Measurements from ENCODE around the gene COX6B2.
"Not testable (repeated sequence)": the region's sequence is repeated elsewhere in the genome, so short reads cannot be mapped to it uniquely, and the experiment has no call there.

The COX6B2 gene

DNA sequence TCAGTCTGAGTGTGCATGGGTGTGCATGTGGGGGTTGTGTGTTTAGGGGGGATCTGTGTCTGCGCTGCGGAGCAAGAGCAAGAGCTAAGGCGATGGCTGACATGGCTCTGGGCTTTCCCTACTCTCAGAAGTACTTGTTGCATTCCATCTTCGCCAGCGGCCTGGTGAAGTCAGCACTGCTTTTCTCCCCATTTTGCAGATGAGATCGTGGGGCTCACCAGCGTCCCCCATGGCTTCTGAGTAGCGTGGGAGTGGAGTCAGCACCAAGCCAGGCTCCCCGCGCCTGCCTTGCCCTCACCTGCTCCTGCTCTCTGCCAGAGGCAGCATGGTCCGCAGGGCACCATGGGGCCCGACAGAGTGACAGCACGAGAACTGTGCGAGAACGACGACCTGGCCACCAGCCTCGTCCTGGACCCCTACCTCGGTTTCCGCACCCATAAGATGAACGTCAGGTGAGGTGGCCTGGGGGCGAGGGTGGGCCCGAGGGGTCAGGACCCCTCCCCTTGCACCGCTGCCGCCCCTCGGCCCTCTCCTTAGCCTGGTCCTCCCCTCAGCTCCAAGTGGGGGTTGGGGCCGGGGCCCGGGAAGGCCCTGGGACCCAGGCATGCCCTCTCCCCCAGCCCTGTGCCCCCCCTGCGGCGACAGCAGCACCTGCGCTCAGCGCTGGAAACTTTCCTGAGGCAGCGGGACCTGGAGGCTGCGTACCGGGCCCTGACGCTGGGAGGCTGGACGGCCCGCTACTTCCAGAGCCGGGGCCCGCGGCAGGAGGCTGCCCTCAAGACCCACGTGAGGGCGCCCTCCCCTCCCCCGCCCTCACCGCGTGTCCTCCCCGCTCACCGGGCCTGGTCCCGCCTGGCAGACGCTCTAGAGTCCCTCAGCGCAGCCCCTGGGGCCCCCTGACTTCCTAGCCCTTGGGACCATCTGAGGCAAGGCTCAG is 12.7 kb downstream of the COX6B2 start:
- no peak for DNase-seq (ENCODE audit: low read depth)

DNA sequence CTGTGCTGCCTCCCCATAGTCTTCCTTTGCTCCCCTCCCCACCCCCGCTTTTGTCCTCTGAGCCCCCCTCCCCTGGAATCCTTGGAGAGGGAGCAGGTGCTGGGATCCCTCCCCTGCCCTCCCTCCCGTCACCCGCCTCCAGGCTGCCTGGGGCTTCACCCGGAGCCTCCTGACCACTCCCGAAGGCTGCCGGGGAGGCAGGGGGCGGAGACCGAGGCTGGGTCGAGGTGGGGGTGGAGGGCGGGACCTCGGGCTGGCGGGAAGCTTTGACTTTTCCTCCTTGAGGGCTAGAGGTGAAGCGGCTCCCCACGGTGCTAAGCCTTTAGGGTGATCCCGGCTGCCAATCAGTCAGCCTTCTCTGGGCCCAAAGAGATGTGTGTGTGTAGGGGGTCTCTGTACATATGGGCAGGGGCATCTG is 13.3 kb downstream of the COX6B2 start:
- DNase-seq (ENCODE audit: low read depth) = no peak

DNA sequence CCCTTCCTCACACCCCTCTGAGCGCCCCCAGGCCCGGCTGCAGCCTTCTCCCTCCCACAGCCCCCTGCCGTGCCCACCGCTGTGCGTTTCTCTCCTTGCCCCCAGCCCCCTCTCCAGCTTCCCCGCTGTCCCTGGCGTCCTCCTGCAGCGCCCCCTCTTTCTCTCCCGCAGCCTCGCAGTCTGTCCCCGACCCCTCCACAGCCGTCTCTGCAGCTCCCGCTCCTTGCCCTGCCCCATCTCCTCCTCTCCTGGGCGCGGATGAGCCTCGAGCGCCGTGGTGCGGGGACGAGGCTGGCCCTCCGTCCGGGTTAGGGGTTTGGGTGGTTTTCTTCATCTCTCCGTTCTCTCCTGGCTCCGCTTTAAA is 13.8 kb downstream of the COX6B2 start:
- no peak for DNase-seq (ENCODE audit: low read depth)

- no peak for DNase-seq (ENCODE audit: low read depth)
These were observed 14.4 kb downstream of the COX6B2 start for GRCh38 chr19:55339889-55340783.

DNA sequence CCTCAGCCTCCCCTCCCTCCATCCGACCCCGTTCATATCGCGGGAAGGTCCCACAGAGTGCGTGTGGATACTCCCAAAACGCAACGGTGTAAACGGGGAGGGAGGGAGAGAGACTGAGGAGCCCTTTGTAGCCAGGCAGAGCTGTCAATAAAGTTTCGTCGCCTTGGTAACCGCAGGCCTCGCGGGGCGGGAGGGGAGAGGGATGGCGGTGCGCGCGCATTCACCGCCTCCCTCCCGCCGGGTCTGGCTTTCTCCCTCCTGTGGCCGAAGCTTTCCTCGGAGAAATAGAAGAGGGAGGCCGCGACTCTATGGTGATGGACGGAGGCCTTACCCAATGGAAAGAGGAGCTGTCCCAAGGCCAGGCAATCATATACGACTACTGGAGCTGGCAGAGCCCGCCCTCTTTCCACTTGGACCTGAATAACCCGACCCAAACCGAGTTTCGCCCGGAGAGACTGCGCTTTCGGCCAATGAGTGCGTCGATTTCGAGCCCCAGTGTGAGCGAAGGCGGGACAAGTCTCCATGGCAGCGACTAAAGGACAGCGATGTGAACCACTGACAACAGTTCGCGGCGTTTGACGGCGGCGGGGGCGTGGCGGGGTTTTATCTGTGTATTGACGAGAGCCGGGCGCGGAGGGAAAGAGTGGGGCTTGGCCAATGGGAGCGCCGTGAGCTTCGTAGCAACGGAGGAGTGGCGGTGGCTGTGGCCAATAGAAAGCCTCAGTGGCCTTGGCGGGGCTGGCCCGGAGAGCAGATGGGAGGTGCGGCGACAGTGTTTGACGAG is 15.2 kb downstream of the COX6B2 start, which contains the start of gene KMT5C:
Gene KMT5C, plus strand, starts transcription at position 772 of the 784 bp plus-strand sequence. CDS start 2,061 bp downstream, outside the sequence.
- DNase-seq (ENCODE audit: low read depth) = peak; percentile 100

- no peak for DNase-seq (ENCODE audit: low read depth)
These were observed 18.4 kb downstream of the COX6B2 start for GRCh38 chr19:55336101-55336500.

DNA sequence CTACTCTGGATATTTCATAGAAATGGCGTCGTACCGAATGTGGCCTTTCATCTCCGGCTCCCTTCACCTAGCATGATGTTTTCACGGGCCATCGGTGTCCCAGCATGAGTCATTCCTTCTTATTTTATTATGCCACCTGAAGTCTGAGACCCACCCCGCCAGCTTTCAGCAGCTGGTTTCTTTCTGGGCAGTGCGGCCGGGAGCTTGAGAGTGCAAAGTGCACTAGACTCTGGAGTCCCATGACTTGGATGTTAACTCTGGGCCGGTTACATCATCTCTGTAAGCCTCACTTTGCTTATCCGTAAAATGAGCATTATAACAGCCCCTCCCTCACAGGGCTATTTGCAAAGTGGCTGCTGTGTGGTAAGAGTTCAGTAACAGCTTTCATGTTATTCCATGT is 20.6 kb downstream of the COX6B2 start:
- no peak for DNase-seq (ENCODE audit: low read depth)

DNA sequence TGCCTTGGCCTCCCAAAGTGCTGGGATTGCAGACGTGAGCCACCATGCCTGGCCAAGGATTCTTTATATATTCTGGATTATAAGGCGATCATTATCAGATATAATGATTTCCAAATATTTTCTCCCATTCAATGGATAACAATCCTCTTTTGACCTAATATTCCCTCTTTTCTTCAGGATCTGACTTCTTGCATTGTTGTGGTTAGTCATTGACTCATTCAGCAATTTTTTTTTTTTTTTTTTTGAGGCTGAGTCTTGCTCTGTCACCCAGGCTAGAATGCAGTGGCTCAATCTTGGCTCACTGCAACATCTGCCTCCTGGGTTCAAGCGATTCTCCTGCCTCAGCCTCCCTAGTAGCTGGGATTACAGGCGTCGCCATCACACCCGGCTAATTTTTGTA is 24.7 kb downstream of the COX6B2 start:
- DNase-seq (ENCODE audit: low read depth) = not testable (repeated sequence)

DNA sequence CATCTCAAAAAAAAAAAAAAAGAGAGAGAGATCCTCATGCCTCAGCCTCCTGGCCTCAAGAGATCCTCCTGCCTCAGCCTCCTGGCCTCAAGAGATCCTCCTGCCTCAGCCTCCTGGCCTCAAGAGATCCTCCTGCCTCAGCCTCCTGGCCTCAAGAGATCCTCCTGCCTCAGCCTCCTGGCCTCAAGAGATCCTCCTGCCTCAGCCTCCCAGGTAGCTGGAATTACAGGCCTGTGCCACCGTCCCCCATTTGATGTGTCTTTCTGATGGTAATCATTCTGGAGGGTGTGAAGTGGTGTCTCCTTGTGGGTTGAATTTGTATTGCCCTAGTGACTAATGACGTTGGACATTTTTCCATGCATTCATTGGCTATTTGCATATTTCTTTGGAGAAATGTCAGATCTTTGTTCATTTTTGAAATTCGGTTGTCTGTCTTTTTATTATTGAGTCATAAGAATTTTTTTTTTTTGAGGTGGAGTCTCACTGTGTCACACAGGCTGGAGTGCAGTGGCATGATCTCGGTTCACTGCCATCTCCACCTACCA is 25.7 kb downstream of the COX6B2 start:
- not testable (repeated sequence) for DNase-seq (ENCODE audit: low read depth)

DNA sequence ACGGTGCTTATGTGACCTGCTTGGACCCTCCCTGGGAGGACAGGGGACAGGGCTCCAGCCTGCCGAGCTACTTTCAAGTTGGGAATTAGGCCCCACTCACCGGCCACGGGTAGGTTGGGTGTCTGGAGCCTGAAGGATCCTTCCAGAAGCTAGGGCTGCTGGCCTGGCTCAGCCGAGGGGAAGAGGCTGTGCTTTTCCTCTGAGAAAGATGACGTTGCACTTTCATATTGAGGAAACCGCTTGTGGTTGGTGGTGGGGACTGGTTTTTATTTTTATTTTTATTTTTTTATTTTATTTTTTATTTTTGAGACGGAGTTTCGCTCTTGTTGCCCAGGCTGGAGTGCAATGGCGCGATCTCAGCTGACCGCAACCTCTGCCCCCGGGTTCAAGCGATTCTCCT is 29.3 kb downstream of the COX6B2 start, which contains the start of gene TMEM150B:
Gene TMEM150B, minus strand, starts transcription at position 170 of the 400 bp plus-strand sequence. CDS start 4,305 bp downstream, outside the sequence.
- no peak for DNase-seq (ENCODE audit: low read depth)

DNA sequence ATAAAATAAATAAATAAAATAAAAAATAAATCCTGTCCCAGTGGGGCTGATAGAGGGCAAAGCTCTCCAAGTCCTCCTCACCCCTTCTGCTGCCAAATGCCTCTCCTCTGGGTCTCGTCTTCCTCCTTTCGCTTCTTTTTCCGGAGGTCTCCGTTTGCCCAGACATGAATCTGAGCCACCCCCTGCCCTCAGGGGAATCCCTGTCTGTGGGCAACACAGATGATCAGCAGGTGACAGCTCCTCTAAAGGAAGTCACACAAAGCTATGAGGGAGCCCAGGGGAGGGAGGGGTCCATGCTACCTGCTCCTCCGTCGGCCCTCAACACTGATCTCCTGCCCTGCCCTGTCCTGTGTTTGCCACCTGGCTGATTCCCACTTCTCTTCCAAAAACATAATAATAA is 29.9 kb downstream of the COX6B2 start:
- DNase-seq (ENCODE audit: low read depth) = no peak

- no peak for DNase-seq (ENCODE audit: low read depth)
These were observed 32.2 kb downstream of the COX6B2 start for GRCh38 chr19:55322204-55322885.

GRCh38 chr19:55321466-55322137 is 32.9 kb downstream of the COX6B2 start:
- no peak for DNase-seq (ENCODE audit: low read depth)

- DNase-seq (ENCODE audit: low read depth) = no peak
These were observed 33.6 kb downstream of the COX6B2 start for GRCh38 chr19:55320844-55321419.

DNA sequence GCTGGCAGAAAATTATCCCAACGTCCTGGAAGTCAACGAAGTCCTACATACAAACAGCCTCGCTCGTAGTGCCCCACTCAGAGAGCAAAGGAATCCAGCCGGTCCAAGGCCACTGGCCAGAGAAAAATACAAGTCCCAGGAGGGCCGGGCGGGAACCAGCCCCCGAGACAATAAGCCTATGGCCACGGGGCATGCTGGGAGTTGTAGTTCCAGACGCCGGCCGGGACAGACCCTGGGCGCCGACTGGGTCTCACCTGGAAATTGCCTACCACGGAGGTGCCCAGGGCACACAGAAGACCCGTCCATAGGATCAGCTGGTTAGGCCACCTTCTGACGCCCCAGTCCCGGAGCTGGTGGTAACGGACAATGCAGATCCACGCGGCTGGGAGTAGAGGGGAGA is 34.7 kb downstream of the COX6B2 start:
- no peak for DNase-seq (ENCODE audit: low read depth)

DNA sequence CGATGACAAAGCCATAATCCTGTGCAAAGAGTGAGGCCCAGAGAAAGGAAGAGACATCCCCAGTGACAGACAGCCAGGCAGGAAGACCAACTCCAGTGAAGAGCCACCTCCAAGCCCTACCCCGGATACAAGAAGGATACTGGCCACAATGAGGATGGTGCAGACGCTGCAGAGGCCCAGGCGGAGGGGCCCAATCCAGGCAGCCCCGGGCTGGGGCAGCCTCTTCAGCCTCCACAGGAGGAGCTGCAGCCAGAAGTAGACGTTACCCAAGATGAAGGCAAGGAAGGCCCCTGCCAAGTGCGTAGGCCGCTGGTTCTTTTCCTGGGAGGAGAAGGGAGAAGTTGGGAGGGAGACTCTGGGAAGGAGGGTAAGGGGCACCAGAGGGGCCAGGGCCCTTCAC is 37.9 kb downstream of the COX6B2 start:
- no peak for DNase-seq (ENCODE audit: low read depth)

DNA sequence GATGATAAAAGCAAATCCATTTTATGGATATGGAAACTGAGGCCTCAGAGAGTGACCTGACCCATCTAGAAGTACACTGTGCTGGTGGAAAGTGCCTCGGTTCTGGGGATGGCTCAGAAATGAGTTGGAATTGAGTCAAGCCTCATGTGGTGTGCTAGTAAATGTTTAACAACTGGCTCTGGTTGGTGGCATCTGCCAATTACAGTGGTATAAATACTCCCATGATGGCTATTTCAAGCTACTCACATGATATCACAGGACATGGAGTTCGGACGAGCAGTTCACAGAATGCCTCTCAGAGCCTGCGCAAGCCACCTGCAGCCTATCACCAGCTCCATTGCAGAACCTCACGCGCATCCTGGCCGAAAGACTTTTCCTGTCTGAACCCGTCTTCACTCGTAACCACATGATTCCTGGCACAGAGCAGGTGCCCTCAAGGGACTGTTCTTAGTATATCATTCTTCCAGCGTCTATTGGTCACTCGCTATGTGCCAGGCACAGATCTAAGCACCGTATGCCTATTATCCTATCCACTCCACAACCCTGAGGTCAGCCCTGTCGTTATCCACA is 38.5 kb downstream of the COX6B2 start:
- no peak for DNase-seq (ENCODE audit: low read depth)

- no peak for DNase-seq (ENCODE audit: low read depth)
These were observed 40.1 kb downstream of the COX6B2 start for GRCh38 chr19:55314396-55314795.
